CD4-positive, alpha-beta T cell treated with Interleukin-15 for 1 hour (primary cell): ENCODE data around the gene B3GAT1.

ENCODE experiments used
- DNase-seq: peaks from one replicate; pipeline ENCODE4 v3.0.0-alpha.2; 2020

B3GAT1 gene

DNA sequence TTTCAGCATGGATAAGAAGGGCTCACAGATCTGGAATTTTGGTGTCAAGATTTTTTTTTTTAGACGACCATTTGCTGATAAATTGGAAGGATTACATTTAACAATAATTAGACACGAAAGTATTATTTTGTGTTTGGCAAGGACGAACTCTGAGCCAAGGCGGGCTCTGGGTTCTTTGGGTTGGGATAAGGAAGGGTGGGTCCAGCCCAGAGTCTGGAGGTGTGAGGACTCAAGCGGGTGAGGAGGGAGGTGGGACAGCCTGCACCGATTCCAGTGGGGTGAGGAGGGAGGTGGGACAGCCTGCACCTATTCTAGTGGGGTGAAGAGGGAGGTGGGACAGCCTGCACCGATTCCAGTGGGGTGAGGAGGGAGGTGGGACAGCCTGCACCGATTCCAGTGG, 4.1 kb downstream of the B3GAT1 start:
- DNase-seq = no peak

DNA sequence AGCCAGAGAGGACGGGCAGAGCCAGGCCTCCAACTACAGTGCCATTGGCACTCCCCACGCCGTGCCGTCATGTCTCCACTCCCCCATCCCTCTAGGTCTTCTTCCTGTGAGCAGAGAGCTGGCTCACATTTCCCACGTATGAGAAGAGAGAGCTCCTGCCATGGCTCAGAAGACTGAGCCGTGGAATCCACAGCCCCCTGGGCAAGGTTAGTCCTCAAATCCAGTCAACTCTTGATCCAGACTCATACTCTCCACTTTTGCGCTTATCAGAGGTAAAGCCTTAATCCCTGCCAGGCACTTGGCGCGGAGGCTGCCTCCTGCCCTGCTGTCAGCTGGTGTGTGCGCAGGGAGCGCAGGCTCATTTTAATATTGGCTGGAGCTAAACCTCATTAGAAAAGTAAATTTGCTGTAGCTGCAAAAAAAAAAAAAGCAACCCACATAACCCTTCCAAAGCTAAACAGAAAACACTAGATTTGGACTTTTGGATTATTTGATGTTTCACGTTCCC, 4.7 kb downstream of the B3GAT1 start:
- DNase-seq = no peak

DNA sequence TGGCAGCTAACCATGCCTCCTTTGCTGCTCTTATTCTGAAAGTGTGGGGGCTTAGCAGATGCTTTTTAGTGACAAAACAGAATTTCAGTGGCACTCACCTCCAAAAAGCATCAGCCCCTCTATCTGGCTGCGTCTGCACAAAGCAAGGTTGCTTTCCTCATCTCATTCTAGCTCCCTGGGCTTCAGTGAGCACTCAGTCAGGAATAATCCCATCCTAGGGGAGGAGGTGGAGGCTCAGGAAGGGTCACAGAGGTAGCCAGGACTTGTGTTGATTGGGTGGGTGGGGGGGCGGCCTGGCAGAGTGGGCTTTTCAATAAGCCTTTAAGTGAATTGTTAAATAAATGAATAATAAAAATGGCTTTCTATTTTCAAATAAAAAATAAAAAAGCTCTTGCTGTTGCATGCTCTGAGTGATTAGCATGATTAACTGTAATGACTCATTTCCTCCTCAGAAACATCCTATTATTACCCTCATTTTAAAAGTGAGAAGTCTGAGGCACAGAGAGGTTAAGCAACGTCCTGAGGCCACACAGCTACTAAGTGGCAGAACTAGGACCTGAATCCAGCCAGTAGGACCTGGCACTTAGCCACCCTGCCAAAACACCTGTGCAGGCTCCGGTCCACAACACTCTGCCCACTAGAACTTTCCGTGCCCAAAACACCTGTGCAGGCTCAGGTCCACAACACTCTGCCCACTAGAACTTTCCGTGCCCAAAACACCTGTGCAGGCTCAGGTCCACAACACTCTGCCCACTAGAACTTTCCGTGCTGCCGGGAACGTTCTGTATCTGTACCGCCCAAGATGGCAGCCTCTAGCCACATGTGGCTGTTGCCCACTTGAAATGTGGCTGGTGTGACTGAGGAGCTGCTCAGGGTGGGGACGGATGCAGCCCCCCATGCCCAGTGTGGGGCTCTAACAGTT, 5.5 kb downstream of the B3GAT1 start:
- DNase-seq = no peak

DNA sequence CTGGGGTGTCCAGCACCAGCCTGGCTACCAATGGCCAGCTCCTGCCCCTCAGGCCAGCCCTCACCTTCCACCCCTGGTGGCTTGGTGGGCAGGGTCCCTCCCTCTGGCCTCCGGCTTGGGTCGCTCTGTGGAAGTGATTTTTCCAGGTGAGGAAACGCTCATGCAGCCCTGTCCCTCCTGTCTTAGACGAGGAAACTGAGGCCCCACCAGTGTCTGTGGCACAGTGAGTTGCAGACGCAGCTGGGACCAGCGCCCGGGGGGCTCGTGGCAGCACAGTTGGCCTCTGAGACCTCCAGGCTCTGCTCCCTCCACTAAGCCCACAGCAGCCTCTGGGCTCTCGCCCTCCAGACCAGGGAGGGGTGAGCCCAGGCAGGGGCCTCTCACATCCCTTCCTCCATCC, 6.2 kb downstream of the B3GAT1 start:
- DNase-seq = no peak

DNA sequence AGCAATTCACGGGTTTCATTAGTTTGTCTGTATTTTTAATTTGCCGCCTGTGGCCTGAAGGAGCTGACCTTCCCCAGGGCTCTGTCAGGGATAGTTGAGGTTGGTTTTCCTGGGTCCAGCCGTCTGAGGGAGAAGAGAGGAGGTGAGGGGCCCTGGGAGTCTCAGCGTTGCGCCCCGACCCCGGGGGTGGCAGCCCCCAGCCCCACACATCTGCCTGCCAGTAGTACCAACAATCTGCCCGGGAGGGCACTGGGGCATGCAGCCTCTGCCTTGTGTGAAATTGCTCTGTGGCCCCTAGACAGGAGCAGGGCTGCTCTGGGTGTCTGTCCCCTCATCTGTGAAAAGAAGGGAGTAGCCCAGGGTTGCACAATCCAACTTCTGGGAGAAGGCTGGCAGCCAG, 6.6 kb downstream of the B3GAT1 start:
- DNase-seq = no peak

DNA sequence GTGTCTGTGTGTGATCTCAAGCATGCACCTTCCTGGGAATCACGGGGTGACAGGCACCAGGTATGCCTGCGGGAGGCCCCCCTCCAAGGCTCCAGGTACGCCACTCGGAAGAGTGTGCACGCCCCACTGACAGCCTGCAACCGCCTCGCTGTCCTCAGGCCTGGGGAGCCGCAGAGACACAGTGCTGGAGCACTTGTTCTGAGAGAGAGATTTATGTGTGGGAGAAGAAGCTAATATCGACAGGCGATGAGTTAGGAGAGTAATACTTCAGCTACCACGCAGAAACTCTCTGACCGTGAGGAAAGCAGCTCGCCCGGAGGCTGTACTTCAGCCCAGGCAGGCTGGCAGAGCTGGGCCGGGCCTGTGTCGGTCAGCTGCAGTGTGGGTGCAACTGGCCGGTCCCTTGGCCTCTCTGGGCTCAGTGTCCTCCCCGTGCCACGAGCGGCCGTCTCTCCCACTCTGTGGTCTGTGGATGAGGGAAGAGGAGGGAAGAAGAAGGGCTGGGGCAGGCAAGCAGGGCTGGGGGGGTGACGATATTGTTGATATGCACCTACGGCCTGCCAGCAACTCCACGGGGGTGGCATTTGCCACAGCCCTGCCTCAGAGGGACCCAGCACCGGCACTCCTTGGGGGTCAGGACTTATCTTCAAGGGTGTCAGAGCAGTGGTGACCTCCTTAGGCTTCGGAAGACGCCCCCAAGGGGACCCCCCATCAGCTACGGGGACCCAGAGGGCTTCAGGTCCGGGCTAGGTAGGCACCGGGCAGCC, 7.3 kb downstream of the B3GAT1 start:
- DNase-seq = no peak

DNA sequence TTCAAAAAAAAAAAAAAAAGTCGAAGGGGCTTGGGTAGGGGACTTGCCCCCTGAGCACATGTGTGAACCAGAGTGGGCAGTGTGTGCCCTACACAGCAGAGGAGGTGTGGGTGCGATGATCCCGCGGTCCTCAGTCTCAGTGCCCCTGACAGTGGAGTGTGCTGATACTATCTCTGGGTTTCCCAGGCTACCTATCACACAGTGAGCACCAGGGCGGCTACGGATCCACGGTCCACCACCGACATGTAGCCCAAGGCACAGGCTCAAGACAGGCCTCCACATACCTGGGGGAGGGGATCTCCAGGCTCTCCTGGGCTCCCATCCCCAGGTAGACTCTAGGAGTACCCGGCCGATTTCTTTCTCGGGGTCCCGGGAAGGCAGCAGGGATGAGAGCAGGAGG, 9.1 kb downstream of the B3GAT1 start:
- no peak for DNase-seq

DNA sequence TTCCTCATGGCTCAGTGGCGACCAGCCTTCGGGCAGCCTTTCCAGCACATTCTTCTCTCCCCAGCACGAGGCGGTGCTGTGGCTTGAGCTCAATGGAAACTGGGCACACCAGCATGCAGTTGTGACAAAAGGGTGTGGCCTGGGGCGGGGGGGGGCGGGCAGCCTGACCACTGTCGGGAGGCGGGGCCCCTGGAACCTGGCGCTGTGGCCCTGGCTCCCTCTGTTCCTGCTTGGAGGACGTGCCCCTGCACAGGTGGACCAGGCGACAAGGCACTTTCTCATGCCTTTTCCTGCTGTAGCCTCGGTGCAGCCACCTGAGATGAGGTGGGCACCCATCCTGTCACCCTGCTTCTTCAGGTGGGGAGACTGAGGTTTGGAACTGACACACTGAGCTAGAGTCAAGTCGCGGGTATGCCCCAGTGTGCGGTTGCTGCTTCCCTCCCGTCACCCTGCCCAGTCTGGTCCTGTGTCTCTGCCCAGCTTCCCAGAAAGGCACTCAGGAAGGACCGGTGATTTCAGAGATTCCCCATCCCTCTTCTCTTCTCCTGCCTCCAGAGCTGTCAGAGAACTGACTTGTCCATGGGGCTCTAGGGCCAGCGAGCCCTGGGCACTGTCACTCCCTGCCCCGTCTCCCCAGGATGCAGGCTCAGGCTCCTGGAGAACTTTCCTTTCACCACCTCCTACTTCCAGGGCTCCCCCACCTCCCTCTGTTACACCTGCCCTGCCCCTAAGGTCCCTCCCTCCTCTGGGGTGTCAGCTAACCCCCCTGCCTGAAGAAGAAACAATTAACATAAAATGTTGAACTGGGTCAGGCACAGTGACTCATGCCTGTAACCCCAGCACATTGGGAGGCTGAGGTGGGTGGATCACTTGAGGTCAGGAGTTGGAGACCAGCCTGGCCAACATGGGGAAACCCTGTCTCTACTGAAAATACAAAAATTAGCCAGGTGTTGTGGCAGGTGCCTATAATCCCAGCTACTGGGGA, 9.9 kb downstream of the B3GAT1 start:
- no peak for DNase-seq

DNA sequence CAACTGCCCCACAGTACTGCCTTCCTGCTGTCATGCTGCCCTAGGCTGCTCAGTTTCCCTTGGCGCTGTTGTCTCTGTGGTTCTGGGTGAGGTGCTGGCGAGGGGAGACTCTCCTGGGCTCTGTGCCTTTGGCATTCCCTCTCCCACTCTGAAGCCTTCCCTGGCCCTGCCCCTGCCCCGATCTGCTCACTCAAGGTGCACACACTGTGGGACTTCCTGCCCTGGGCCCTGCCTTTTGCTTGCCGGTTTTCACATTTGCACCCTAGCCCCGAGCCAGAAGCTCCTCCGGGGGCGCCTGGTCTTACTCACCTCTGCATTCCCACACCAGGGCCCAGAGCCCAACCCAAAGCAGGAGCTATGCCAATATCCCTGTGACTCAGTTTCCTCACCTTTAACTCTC, 12.0 kb downstream of the B3GAT1 start:
- no peak for DNase-seq

DNA sequence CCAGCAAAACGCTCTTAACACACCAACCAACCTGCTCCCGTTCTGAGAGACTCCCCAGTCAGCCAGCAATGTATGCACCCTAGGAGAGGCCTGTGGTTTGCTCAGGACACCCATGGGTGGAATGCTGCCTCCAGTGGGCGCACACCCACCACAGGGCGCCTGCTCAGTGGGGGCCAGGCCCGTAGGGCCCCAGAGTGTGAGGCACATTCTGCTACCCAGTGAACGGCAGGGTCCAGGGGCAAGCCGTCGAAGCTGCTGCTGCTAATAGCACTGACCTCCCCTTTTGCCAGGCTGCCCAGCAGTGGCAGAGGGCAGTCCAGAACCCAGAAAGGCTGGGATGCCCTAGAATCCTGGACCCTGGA, 12.8 kb downstream of the B3GAT1 start:
- no peak for DNase-seq

DNA sequence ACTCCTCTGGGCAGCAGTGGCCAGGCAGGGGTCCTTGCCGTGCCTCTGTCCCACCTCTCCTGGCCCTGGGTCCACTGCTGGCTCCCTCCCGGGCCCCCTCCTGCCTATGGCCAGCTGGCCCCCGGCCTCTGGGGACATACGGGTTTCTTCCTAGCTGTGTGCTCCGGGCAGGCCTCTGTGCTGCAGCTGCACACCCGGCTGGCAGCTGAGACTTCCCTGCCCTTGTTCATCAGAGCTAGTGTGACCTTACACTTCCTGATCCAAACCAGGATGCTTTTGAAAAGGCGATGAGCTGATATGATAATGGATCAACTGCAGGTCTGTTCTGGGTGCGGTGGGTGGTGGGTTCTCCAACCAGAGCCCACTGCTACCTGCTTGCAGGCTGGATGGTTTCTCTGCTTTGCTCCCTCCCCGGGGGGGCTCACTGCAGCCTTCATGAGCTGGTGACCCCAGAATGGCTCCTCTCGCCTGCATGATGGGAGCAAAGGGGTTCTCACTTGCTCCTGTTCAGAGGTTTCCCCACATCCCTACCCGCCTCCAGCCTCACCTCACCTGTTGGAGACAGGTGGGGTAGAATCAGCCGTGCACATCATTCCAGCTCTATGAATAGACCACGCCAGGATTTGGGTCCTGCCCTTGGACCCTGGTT, 13.3 kb downstream of the B3GAT1 start:
- no peak for DNase-seq

DNA sequence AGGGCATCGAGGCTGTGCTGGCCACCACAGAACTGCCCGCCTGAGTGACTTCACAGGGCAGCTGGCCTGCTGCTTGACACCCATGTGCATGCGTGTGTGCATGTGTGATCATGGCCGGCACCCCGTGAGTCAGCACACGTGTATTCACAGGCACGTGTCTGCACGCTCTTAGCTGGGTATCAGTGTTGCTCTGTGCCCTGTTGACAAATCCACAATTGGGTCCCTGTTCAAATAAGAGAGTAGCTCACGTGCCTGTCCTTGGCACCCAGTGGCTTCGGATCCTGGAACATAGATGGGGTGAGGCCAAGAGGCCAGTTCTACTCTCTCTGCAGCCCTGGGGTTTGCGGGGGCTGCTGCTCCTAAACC, 14.0 kb downstream of the B3GAT1 start:
- DNase-seq = no peak

DNA sequence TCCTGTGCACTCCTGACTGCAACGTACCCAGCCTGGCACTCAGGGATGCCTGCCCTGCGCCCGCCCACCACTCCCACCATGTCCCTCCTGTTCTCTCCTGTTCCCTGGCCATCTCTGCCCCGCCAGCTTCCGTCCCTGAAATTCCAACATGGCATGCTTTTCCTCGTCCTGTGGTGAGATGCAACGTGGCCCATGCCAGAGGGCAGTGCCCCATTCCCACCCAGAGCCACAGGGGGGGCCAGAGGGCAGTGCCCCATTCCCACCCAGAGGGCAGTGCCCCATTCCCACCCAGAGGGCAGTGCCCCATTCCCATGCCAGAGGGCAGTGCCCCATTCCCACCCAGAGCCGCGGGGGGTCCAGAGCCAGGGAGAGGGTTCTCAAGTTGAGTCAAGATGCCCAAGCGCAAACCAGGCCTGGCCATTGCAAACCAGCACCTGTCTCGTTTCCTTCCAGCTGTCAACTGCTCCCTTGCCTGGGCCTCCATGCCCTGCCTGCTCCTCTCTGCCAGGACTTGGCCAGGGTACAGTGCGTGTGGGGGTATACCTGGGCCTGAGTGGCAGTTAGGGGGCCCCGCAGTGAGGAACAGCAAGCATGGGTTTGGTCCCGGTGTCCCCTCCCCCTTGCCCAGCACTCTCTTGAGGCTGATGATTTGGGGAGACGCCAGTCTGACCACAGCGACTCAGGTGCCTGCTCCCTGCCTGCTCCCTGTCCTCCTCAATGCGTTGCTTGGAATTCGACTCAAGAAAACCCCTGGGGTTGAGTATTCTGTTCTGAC, 14.6 kb downstream of the B3GAT1 start:
- no peak for DNase-seq

DNA sequence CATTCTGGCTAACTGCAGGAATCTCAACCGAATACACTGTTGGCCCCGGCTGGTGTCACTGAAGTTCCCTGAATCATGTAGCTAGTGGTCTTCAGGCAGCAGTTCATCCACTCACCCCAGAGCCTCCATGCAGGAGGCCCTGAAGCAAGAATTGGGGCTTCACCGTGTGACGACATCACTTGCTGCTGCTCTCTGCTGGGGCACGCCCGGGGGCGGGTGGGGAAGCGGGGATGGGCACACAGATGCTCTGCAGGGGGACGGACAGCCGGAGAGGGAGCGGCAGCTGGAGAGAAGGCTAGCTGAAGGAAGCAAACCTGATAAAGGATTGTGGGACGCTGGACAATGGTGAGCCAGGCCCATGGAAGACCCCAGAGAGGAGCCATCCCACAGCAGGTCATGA, 17.0 kb downstream of the B3GAT1 start:
- no peak for DNase-seq

DNA sequence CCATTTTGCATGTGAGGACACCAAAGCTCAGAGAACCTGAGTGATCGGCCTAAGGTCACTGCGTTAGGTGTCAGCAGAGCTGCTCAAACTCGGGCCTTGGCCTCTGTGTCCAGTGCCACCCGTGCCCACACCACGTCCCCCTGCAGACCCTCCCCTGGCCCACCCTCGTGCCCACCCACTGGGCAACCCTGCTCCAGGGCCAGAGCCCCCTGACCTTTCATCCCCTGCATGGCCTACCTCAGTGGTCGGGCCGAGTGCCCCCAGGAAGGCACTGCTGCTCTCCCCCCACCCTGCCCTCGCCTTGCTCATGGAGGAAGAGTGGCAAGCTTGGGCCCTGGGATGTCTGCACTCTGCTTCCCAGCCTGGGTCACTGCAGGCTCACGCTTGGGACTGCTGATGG, 17.7 kb downstream of the B3GAT1 start:
- no peak for DNase-seq

DNA sequence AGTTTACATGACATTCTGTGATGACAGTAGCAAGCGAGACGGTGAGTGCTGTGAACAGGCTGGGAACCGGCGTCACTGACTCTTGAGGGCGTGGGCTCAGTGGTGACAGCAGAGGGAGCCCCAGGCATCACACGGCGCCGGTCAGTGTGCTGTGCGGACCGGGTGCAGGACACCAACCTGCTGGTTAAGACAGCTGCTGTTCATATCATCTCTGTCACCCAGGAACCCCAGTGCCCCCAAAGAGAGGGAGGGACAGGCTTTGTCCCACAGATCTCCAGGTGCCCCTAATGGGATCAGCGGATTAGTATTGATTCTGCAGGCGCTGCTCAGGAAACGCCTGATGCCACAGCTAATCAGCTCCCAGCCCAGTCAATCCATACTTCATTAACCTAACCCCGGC, 18.4 kb downstream of the B3GAT1 start:
- DNase-seq = no peak

DNA sequence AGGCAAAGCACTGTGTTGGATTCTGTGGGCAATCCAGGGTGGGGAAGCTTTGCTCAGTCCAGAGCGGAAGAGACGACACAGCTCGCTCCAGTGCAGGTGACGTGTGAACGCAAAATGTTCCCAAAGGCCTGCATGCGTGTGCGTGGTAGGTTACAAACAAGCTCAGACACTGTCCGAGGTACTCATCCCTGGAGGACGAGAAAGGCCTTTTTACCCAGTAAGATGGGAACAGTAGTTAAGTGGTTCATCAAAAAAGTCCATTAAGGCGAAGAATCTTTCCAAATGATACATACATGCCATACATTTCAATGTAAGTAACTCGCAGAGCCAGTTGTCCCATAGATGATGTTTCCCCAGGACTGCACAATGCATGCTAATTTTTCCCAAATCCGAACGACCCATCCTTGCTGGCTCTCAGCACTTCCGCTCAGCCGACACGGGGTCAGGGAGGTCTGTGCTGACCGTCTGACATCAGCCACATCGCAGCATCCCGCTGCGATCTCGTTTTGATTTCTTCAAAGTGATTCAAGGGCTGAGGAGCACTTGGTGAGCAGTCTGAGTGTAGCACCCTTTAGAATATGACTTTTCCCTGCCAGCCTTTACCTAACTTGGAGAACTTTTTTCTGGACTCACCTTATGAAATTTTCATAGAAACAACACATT, 19.0 kb downstream of the B3GAT1 start:
- no peak for DNase-seq

DNA sequence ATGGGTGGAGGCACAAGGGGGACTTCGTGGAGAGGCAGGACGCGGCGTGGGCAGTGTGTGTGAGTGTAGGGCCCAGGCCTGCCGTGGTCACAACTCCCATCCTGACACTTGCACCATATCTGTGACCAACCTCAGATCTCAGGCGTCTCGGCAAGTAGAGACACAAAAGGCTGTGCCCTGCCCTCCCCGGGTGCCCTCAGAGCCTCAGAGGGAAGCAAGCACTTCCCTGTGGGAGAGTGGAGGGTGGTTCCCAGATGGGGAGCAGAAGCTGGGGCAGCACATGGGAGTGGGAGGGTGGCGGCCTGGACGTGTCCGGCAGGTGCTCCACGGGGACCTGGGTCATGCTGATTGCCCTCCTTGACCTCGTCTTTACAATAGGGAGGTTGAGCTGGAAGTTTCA, 20.4 kb downstream of the B3GAT1 start:
- no peak for DNase-seq

DNA sequence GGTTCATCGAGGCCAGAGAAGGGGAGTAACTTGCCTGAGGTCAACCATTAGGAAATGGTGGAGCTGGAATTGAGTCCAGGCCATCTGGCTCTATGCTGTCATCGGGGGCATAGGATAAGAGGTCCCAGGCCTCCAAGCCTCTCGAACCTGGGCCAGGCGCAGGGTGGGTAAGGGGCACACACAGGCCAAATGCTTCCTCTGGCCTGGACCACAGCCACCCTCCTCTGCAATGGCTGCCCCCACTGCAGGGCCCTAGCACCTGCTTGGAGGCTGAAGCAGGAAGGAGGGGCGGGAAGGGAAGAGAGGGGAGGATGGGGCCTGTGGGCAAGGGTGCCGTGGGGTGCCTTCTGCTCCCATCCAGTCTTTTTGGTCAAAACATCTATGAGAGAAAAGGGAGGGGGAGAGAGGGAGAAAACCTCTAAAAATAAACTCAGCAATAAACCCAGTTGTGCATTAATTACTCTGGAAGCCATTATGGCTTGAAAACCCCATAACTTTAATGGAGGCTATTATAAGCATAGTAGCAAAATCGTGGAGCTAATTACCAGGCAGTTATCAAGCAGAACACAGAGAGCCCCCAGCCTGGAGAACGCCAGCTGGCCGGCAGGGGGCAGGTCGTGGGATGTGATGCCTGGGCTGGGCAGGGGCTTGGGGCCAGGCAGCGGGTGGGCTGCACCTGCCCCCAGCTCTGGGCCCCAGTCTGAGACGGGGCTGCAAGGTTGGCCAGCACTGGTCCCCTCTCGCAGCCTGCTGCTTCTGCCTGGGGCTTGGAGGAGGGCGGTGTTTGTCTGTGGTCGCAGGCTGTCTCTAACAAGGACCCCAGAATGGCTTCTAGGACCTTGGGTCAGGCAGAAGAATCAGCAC, 21.1 kb downstream of the B3GAT1 start:
- DNase-seq = no peak
